Glutamatergic neuron (in vitro differentiated cells): ENCODE data around the gene SOX5. TPM values are rescaled to one million over a fixed set of nuclear protein-coding genes. Genes with fewer than 3 reads are reported as not detected.

ENCODE experiments used
- DNase-seq: peaks from one replicate; pipeline ENCODE4 v3.0.0; 2022
- H3K27ac Mint-ChIP-seq: one replicate; pipeline ENCODE4 v1.8.0; 2020; ENCODE audit warnings: mild to moderate bottlenecking, mixed read lengths, inconsistent platforms; ENCODE audit not compliant: unreplicated experiment
- H3K27me3 Mint-ChIP-seq: one replicate; pipeline ENCODE4 v1.8.0; 2020; ENCODE audit warnings: mild to moderate bottlenecking, moderate library complexity, mixed read lengths, inconsistent platforms; ENCODE audit not compliant: unreplicated experiment
- H3K36me3 Mint-ChIP-seq: one replicate; pipeline ENCODE4 v1.8.0; 2020; ENCODE audit warnings: mild to moderate bottlenecking, mixed read lengths, inconsistent platforms; ENCODE audit not compliant: unreplicated experiment
- H3K4me1 Mint-ChIP-seq: one replicate; pipeline ENCODE4 v1.8.0; 2020; ENCODE audit warnings: mild to moderate bottlenecking, low read depth, mixed read lengths, inconsistent platforms; ENCODE audit not compliant: unreplicated experiment
- H3K4me3 Mint-ChIP-seq: one replicate; pipeline ENCODE4 v1.8.0; 2020; ENCODE audit warnings: mild to moderate bottlenecking, mixed read lengths, inconsistent platforms; ENCODE audit not compliant: unreplicated experiment
- H3K9me3 Mint-ChIP-seq: one replicate; pipeline ENCODE4 v1.8.0; 2020; ENCODE audit warnings: mild to moderate bottlenecking, moderate library complexity, mixed read lengths, inconsistent platforms; ENCODE audit not compliant: unreplicated experiment
- total RNA-seq: library from RNA; stranded (reverse); fragmentation: NEBNext Ultra II Directional; extraction: Animal tissue kit (Norgen Biotek cat#: 25700); gene quantifications from one replicate; pipeline ENCODE4 v1.2.1, GENCODE V29; 2021; ENCODE audit not compliant: unreplicated experiment
- TF ChIP-seq, protein P1 (sequence below): fragments of 200-600 bp; sonication (generic); IDR thresholded peaks from one replicate; pipeline ENCODE4 v1.5.0; 2021; ENCODE audit not compliant: partially characterized antibody, unreplicated experiment

SOX5 gene
- total RNA-seq, 1 donor from 2014 or later: 118 TPM

DNA sequence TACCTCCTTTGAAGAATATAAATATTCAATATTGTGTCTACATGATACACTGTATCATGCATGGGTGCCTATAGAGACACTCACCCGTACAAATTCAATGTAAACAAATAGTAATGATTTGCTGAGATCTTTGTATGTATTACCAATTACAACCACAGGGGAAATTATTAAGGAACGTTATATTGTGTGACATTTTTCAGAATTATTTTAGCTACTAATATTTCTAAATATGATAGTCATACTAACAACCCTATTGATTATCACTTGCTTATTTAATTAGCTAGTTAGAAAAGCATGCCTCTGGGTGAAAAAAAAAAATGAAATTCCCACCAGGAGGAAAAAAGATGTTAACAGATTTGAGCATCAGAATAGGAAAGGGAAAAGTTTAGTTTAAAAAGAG, 2.1 kb downstream of the SOX5 start:
- H3K27me3 Mint-ChIP-seq: peaks cover 3% of the 10 kb centered on the region
- no peaks in the 10 kb centered on the region for H3K36me3 Mint-ChIP-seq
- TF ChIP-seq, protein P1, sequence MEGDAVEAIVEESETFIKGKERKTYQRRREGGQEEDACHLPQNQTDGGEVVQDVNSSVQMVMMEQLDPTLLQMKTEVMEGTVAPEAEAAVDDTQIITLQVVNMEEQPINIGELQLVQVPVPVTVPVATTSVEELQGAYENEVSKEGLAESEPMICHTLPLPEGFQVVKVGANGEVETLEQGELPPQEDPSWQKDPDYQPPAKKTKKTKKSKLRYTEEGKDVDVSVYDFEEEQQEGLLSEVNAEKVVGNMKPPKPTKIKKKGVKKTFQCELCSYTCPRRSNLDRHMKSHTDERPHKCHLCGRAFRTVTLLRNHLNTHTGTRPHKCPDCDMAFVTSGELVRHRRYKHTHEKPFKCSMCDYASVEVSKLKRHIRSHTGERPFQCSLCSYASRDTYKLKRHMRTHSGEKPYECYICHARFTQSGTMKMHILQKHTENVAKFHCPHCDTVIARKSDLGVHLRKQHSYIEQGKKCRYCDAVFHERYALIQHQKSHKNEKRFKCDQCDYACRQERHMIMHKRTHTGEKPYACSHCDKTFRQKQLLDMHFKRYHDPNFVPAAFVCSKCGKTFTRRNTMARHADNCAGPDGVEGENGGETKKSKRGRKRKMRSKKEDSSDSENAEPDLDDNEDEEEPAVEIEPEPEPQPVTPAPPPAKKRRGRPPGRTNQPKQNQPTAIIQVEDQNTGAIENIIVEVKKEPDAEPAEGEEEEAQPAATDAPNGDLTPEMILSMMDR: peak; percentile 72
- H3K4me1 Mint-ChIP-seq: peaks cover 29% of the 10 kb centered on the region
- H3K27ac Mint-ChIP-seq: peak overlapping the region; percentile 69
- peak overlapping the region; percentile 98 for H3K4me3 Mint-ChIP-seq
- no peak for DNase-seq
- peaks cover 4% of the 10 kb centered on the region for H3K9me3 Mint-ChIP-seq

DNA sequence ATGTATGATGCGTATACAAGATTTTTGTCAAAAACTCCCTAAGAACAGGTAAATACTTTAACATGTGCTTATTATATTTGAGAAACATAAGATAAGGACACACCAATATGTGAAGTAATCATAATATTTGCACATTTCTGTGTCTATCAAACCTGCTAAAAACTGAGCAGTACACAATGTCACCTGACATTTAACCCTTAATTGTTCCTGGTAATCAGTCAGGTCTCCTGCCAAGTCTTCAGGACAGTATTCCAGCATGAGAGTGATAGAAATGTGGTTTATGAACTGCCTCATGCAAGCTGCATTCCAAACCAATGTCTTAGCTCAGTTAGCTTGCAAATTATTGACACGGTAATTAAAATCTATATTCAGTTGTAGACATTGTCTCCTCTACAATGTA, 4.2 kb downstream of the SOX5 start:
- no peak overlapping the region for H3K27ac Mint-ChIP-seq
- TF ChIP-seq, protein P1: no peak
- no peaks in the 10 kb centered on the region for H3K36me3 Mint-ChIP-seq
- H3K4me3 Mint-ChIP-seq: peak overlapping the region; percentile 51
- DNase-seq: no peak
- H3K9me3 Mint-ChIP-seq: no peaks in the 10 kb centered on the region
- peaks cover 27% of the 10 kb centered on the region for H3K4me1 Mint-ChIP-seq
- no peaks in the 10 kb centered on the region for H3K27me3 Mint-ChIP-seq

DNA sequence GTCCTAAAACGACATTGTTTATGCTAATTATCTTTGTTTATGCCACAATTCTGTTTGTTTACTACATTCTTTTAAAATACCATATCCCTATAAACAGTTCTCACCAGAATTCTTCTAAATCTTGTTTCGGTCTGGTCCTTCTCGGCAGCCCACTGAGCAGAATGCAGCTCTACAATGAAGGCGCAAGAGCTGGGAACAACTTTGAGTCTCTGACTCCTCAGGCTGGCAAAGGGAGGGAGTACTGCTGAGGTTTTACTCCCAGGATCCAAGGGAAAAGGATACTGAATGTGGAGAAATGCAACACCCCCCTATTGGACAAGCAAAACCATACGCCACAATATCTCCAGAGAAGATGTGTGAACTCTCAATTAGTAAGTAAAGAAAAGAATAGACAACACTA, 5.4 kb downstream of the SOX5 start:
- Mint-ChIP-seq H3K27ac (peak overlapping the region; percentile 19), H3K4me1 (peaks cover 30% of the 10 kb centered on the region), H3K36me3 (no peaks in the 10 kb centered on the region), H3K27me3 (no peaks in the 10 kb centered on the region), H3K9me3 (no peaks in the 10 kb centered on the region), H3K4me3 (peak overlapping the region; percentile 79)
- no peak for DNase-seq
- TF ChIP-seq, protein P1: no peak

- no peak for DNase-seq
- TF ChIP-seq, protein P1: no peak
- H3K4me1 Mint-ChIP-seq: peaks cover 32% of the 10 kb centered on the region
- H3K36me3 Mint-ChIP-seq: no peaks in the 10 kb centered on the region
- peak overlapping the region; percentile 5 for H3K4me3 Mint-ChIP-seq
- no peaks in the 10 kb centered on the region for H3K27me3 Mint-ChIP-seq
- H3K9me3 Mint-ChIP-seq: no peaks in the 10 kb centered on the region
- H3K27ac Mint-ChIP-seq: no peak overlapping the region
Measured at GRCh38 chr12:23942841-23943240, 6.6 kb downstream of the SOX5 start.

DNA sequence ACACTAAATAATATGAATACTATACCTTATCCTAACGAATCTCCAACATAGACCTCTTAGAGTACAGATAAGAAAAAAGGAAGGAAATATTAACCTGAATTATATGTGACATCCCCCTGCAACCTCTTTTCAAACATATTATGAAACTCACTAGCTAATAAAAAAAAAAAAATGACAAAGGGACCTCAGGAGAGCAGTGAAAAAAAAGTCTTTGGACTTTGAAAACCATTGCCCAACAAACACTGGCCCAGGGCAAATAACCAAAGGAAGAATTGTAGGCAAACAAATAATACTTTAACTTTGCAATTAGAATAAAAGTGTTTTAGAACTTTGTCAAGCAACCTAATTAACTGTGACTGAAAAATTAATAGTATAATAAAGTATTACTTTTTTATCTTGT, 7.7 kb downstream of the SOX5 start:
- peaks cover 35% of the 10 kb centered on the region for H3K4me1 Mint-ChIP-seq
- H3K27ac Mint-ChIP-seq: no peak overlapping the region
- TF ChIP-seq, protein P1: no peak

More for the DNA sequence above, 7.7 kb downstream of the SOX5 start:
- Mint-ChIP-seq H3K9me3 (no peaks in the 10 kb centered on the region), H3K27me3 (no peaks in the 10 kb centered on the region), H3K36me3 (no peaks in the 10 kb centered on the region), H3K4me3 (no peak overlapping the region)
- no peak for DNase-seq
